Measurements from ENCODE around the gene BABAM2. TPM values are rescaled to one million over a fixed set of nuclear protein-coding genes. Genes with fewer than 3 reads are reported as not detected.
"Not testable (repeated sequence)": the region's sequence is repeated elsewhere in the genome, so short reads cannot be mapped to it uniquely, and the experiment has no call there.

Gene BABAM2
- total RNA-seq, 1 donor from 2014 or later: 28.5 TPM

- Histone ChIP-seq H4K20me1 (ENCODE audit: insufficient read depth, low read length) (no peaks in the 10 kb centered on the region), H3K27ac (ENCODE audit: low read depth, low read length) (peak overlapping the region; percentile 64), H3K4me2 (ENCODE audit: low read length) (peak overlapping the region; percentile 79), H3K27me3 (ENCODE audit: insufficient read depth, low read length) (no peaks in the 10 kb centered on the region), H3K4me3 (ENCODE audit: insufficient read depth, low read depth, low read length) (peak overlapping the region; percentile 31), H3K9ac (ENCODE audit: low read length) (no peak overlapping the region), H3K36me3 (ENCODE audit: insufficient read depth, low read length) (no peaks in the 10 kb centered on the region), H3K9me3 (ENCODE audit: insufficient read depth, low read depth, low read length) (no peaks in the 10 kb centered on the region), H2AFZ (ENCODE audit: low read depth, low read length) (no peak overlapping the region), H3K4me1 (ENCODE audit: insufficient read depth, low read length) (peaks cover 17% of the 10 kb centered on the region), H3K79me2 (ENCODE audit: insufficient read depth, low read length) (no peaks in the 10 kb centered on the region)
- DNase-seq (ENCODE audit: low read depth) (peak; percentile 90), FAIRE-seq (peak; percentile 84)
- no peaks in the 10 kb centered on the region for H3K36me3 Mint-ChIP-seq (ENCODE audit: low read depth, unreplicated experiment)
- H3K27ac Mint-ChIP-seq (ENCODE audit: unreplicated experiment): peak overlapping the region; percentile 58
- H3K4me3 Mint-ChIP-seq (ENCODE audit: unreplicated experiment): no peak overlapping the region
- TF ChIP-seq CTCF (IDR thresholded peaks at IDR 0.05; ENCODE audit: insufficient read depth, low read depth, low read length): no peak
- TF ChIP-seq EZH2 (IDR thresholded peaks at IDR 0.05; ENCODE audit: insufficient read depth, low read length): no peak
- no peaks in the 10 kb centered on the region for H3K9me3 Mint-ChIP-seq (ENCODE audit: unreplicated experiment)
- H3K27me3 Mint-ChIP-seq (ENCODE audit: low read depth, unreplicated experiment): no peaks in the 10 kb centered on the region
- peaks cover 18% of the 10 kb centered on the region for H3K4me1 Mint-ChIP-seq (ENCODE audit: low read depth, unreplicated experiment)
These were observed 211.9 kb downstream of the BABAM2 start for GRCh38 chr2:28102455-28102874.

GRCh38 chr2:28103611-28104010 is 213.1 kb downstream of the BABAM2 start:
- no peaks in the 10 kb centered on the region for H3K9me3 ChIP-seq (ENCODE audit: insufficient read depth, low read depth, low read length)
- no peaks in the 10 kb centered on the region for H3K79me2 ChIP-seq (ENCODE audit: insufficient read depth, low read length)
- H2AFZ ChIP-seq (ENCODE audit: low read depth, low read length): no peak overlapping the region
- H3K4me1 ChIP-seq (ENCODE audit: insufficient read depth, low read length): peaks cover 17% of the 10 kb centered on the region
- no peaks in the 10 kb centered on the region for H4K20me1 ChIP-seq (ENCODE audit: insufficient read depth, low read length)
- no peaks in the 10 kb centered on the region for H3K36me3 ChIP-seq (ENCODE audit: insufficient read depth, low read length)
- H3K4me3 Mint-ChIP-seq (ENCODE audit: unreplicated experiment): no peak overlapping the region
- peaks cover 14% of the 10 kb centered on the region for H3K4me1 Mint-ChIP-seq (ENCODE audit: low read depth, unreplicated experiment)
- no peaks in the 10 kb centered on the region for H3K27me3 Mint-ChIP-seq (ENCODE audit: low read depth, unreplicated experiment)
- no peak overlapping the region for H3K4me3 ChIP-seq (ENCODE audit: insufficient read depth, low read depth, low read length)
- no peak overlapping the region for H3K27ac ChIP-seq (ENCODE audit: low read depth, low read length)
- H3K27me3 ChIP-seq (ENCODE audit: insufficient read depth, low read length): no peaks in the 10 kb centered on the region
- no peak for TF ChIP-seq CTCF (IDR thresholded peaks at IDR 0.05; ENCODE audit: insufficient read depth, low read depth, low read length)
- FAIRE-seq (no peak), DNase-seq (ENCODE audit: low read depth) (no peak)
- no peak overlapping the region for H3K9ac ChIP-seq (ENCODE audit: low read length)
- peak overlapping the region; percentile 1 for H3K4me2 ChIP-seq (ENCODE audit: low read length)
- H3K9me3 Mint-ChIP-seq (ENCODE audit: unreplicated experiment): no peaks in the 10 kb centered on the region
- no peak overlapping the region for H3K27ac Mint-ChIP-seq (ENCODE audit: unreplicated experiment)
- H3K36me3 Mint-ChIP-seq (ENCODE audit: low read depth, unreplicated experiment): no peaks in the 10 kb centered on the region

GRCh38 chr2:28108143-28108542 is 217.6 kb downstream of the BABAM2 start:
- Histone ChIP-seq H3K4me3 (ENCODE audit: insufficient read depth, low read depth, low read length) (no peak overlapping the region), H3K9me3 (ENCODE audit: insufficient read depth, low read depth, low read length) (no peaks in the 10 kb centered on the region), H4K20me1 (ENCODE audit: insufficient read depth, low read length) (no peaks in the 10 kb centered on the region), H3K27me3 (ENCODE audit: insufficient read depth, low read length) (no peaks in the 10 kb centered on the region), H3K27ac (ENCODE audit: low read depth, low read length) (no peak overlapping the region), H3K4me1 (ENCODE audit: insufficient read depth, low read length) (no peaks in the 10 kb centered on the region), H3K79me2 (ENCODE audit: insufficient read depth, low read length) (no peaks in the 10 kb centered on the region), H3K4me2 (ENCODE audit: low read length) (no peak overlapping the region), H3K36me3 (ENCODE audit: insufficient read depth, low read length) (no peaks in the 10 kb centered on the region), H3K9ac (ENCODE audit: low read length) (no peak overlapping the region), H2AFZ (ENCODE audit: low read depth, low read length) (no peak overlapping the region)
- Mint-ChIP-seq H3K4me1 (ENCODE audit: low read depth, unreplicated experiment) (peaks cover 2% of the 10 kb centered on the region), H3K27ac (ENCODE audit: unreplicated experiment) (no peak overlapping the region), H3K36me3 (ENCODE audit: low read depth, unreplicated experiment) (no peaks in the 10 kb centered on the region), H3K27me3 (ENCODE audit: low read depth, unreplicated experiment) (no peaks in the 10 kb centered on the region), H3K9me3 (ENCODE audit: unreplicated experiment) (peaks cover 2% of the 10 kb centered on the region), H3K4me3 (ENCODE audit: unreplicated experiment) (no peak overlapping the region)
- no peak for DNase-seq (ENCODE audit: low read depth)
- FAIRE-seq: peak; percentile 17
- TF ChIP-seq CTCF (IDR thresholded peaks at IDR 0.05; ENCODE audit: insufficient read depth, low read depth, low read length): no peak
- TF ChIP-seq EZH2 (IDR thresholded peaks at IDR 0.05; ENCODE audit: insufficient read depth, low read length): no peak

GRCh38 chr2:28113771-28114170 is 223.2 kb downstream of the BABAM2 start:
- H3K4me3 ChIP-seq (ENCODE audit: insufficient read depth, low read depth, low read length); H3K79me2 ChIP-seq (ENCODE audit: insufficient read depth, low read length); H3K27me3 Mint-ChIP-seq (ENCODE audit: low read depth, unreplicated experiment); DNase-seq (ENCODE audit: low read depth); H3K27ac Mint-ChIP-seq (ENCODE audit: unreplicated experiment); H3K36me3 ChIP-seq (ENCODE audit: insufficient read depth, low read length); H3K4me1 ChIP-seq (ENCODE audit: insufficient read depth, low read length); H3K36me3 Mint-ChIP-seq (ENCODE audit: low read depth, unreplicated experiment); H3K9ac ChIP-seq (ENCODE audit: low read length); H3K4me2 ChIP-seq (ENCODE audit: low read length); H3K9me3 ChIP-seq (ENCODE audit: insufficient read depth, low read depth, low read length); H3K27ac ChIP-seq (ENCODE audit: low read depth, low read length); H3K9me3 Mint-ChIP-seq (ENCODE audit: unreplicated experiment); H3K27me3 ChIP-seq (ENCODE audit: insufficient read depth, low read length); H3K4me3 Mint-ChIP-seq (ENCODE audit: unreplicated experiment); H4K20me1 ChIP-seq (ENCODE audit: insufficient read depth, low read length); H2AFZ ChIP-seq (ENCODE audit: low read depth, low read length); FAIRE-seq: not testable (repeated sequence)
- peaks cover 13% of the 10 kb centered on the region for H3K4me1 Mint-ChIP-seq (ENCODE audit: low read depth, unreplicated experiment)
